ENCODE data around the gene PLCH1. TPM values are rescaled to one million over a fixed set of nuclear protein-coding genes. Genes with fewer than 3 reads are reported as not detected.

The PLCH1 gene
- total and polyA plus RNA-seq, 9 of the 15 experiments (the other 6 are each of a cell fraction or from before 2014, with no cell fraction given) = 0.17 to 0.62 (median 0.40) TPM

- Histone ChIP-seq H3K36me3 (ENCODE audit: control insufficient read depth, insufficient read depth, low read length) (peaks cover 14% of the 10 kb centered on the region; the same call in 2 of the 3 replicates), H4K20me1 (replicated peaks; ENCODE audit: control insufficient read depth, insufficient read depth, low read length) (no peaks in the 10 kb centered on the region), H3K4me1 (replicated peaks in 1 of 2; ENCODE audit: control insufficient read depth in 2 of 2, insufficient read depth in 2 of 2, low read length in 2 of 2) (peaks cover 0 to 11% of the 10 kb centered on the region in 2 experiments; a peak in 3 of 5 replicates), H3K27ac (ENCODE audit: extremely low read depth, low read depth, low read length) (peak overlapping the region; percentile 65; the same call in 2 of the 3 replicates), H3K27me3 (ENCODE audit: control insufficient read depth in 2 of 2, insufficient read depth in 2 of 2, low read length in 2 of 2) (no peaks in the 10 kb centered on the region), H3K9me1 (ENCODE audit: control insufficient read depth, insufficient read depth, low read length) (no peaks in the 10 kb centered on the region), H3K79me2 (ENCODE audit: control insufficient read depth, insufficient read depth, low read length) (peaks cover 26% of the 10 kb centered on the region; the same call in 2 of the 3 replicates), H2AFZ (ENCODE audit: low read depth, low read length) (no peak overlapping the region), H3K4me3 (no peak overlapping the region), H3K9ac (ENCODE audit: insufficient read depth in 1 of 2, low read depth in 2 of 2, low read length in 2 of 2) (no peak overlapping the region), H3K9me3 (replicated peaks; ENCODE audit: control insufficient read depth, insufficient read depth, low read depth, low read length) (no peaks in the 10 kb centered on the region; the same call in none of the 2 replicates), H3K4me2 (ENCODE audit: insufficient read depth, low read length) (no peak overlapping the region)
- in situ Hi-C loops (cut with MboI) = no loop called here
- BruUV-seq (replicated peaks) = no TSS peak
- intact Hi-C loops (cut with micrococcal nuclease) = no loop called here
- 76% methylated on average over 2 of the region's 2 CpGs for WGBS (ENCODE audit: insufficient coverage, low coverage, missing lambda C conversion rate)
- POLR2A ChIA-PET = interaction anchor here (2.1 kb wide), 1 partner anchor 15 kb away, joined by 12 read pairs; the partner anchor contains the start of gene C3orf33
- ATAC-seq (peak; percentile 71), DNase-seq (ENCODE audit: extremely low read depth in 1 of 4, low spot score in 3 of 4) (peak in 1 of 4 experiments; percentile 36), FAIRE-seq (peak; percentile 11)
- CTCF ChIA-PET (ENCODE audit: low intra/inter-chr PET ratio) = no interaction called here
- TF ChIP-seq E2F8 (IDR thresholded peaks at IDR 0.05; ENCODE audit: low read depth, partially characterized antibody) (no peak), TFAP4 (CRISPR knock-in tag; IDR thresholded peaks at IDR 0.05; ENCODE audit: borderline replicate concordance) (peak; percentile 36; the same call in 1 of the 2 replicates), POLR2AphosphoS5 (IDR thresholded peaks at IDR 0.05; ENCODE audit: control insufficient read depth, insufficient read depth, low read depth, low read length) (no peak), MCM5 (IDR thresholded peaks at IDR 0.05; ENCODE audit: low read depth) (no peak), CREB3 (tag; conservative IDR thresholded peaks at IDR 0.05; ENCODE audit: low read depth) (no peak), RFX1 (IDR thresholded peaks at IDR 0.05) (no peak), MAFF (IDR thresholded peaks at IDR 0.05; ENCODE audit: low read length) (peak; percentile 82), HSF4 (CRISPR knock-in tag; IDR thresholded peaks at IDR 0.05; ENCODE audit: borderline replicate concordance) (no peak), TCF15 (CRISPR knock-in tag; IDR thresholded peaks at IDR 0.05) (no peak), SMARCA4 (IDR thresholded peaks at IDR 0.05) (0 out of 2 replicates have a peak, but pooled peaks have one; percentile 19), ZNF785 (CRISPR knock-in tag; IDR thresholded peaks at IDR 0.05) (no peak), GTF2B (IDR thresholded peaks at IDR 0.05; ENCODE audit: extremely low read depth, insufficient read length) (no peak), ELF1 (tag; IDR thresholded peaks at IDR 0.05) (no peak), C11orf30 (IDR thresholded peaks at IDR 0.05; ENCODE audit: low read depth) (peak; percentile 91), ZBTB33 (CRISPR knock-in tag; IDR thresholded peaks at IDR 0.05) (no peak)
These were observed 46.3 kb upstream of the PLCH1 start for GRCh38 chr3:155791190-155791589.

Data from K562 (cell line).